ENCODE measurements around the gene YTHDC1.
"Not testable (repeated sequence)": the region's sequence is repeated elsewhere in the genome, so short reads cannot be mapped to it uniquely, and the experiment has no call there.

The YTHDC1 gene

GRCh38 chr4:68287704-68288392 is 62.0 kb downstream of the YTHDC1 start:
- in situ Hi-C loops (cut with MboI; ENCODE audit: low pct_unique_long_range_greater_than_20kb, low sequenced_read_pairs, unreplicated experiment) = no loop called here
- no peak for TF ChIP-seq CTCF (IDR thresholded peaks at IDR 0.05; ENCODE audit: extremely low read depth, insufficient read depth, missing control alignments)
- no peak for DNase-seq (ENCODE audit: low spot score)

GRCh38 chr4:68283714-68284113 is 66.2 kb downstream of the YTHDC1 start:
- TF ChIP-seq CTCF (IDR thresholded peaks at IDR 0.05; ENCODE audit: extremely low read depth, insufficient read depth, missing control alignments) = no peak
- in situ Hi-C loops (cut with MboI; ENCODE audit: low pct_unique_long_range_greater_than_20kb, low sequenced_read_pairs, unreplicated experiment) = no loop called here
- DNase-seq (ENCODE audit: low spot score) = no peak

GRCh38 chr4:68283095-68283494 is 66.8 kb downstream of the YTHDC1 start:
- no peak for DNase-seq (ENCODE audit: low spot score)
- in situ Hi-C loops (cut with MboI; ENCODE audit: low pct_unique_long_range_greater_than_20kb, low sequenced_read_pairs, unreplicated experiment) = no loop called here
- no peak for TF ChIP-seq CTCF (IDR thresholded peaks at IDR 0.05; ENCODE audit: extremely low read depth, insufficient read depth, missing control alignments)

GRCh38 chr4:68281796-68282740 is 67.8 kb downstream of the YTHDC1 start:
- in situ Hi-C loops (cut with MboI; ENCODE audit: low pct_unique_long_range_greater_than_20kb, low sequenced_read_pairs, unreplicated experiment); DNase-seq (ENCODE audit: low spot score): not testable (repeated sequence)

GRCh38 chr4:68278029-68278428 is 71.9 kb downstream of the YTHDC1 start:
- no peak for TF ChIP-seq CTCF (IDR thresholded peaks at IDR 0.05; ENCODE audit: extremely low read depth, insufficient read depth, missing control alignments)
- in situ Hi-C loops (cut with MboI; ENCODE audit: low pct_unique_long_range_greater_than_20kb, low sequenced_read_pairs, unreplicated experiment) = no loop called here
- no peak for DNase-seq (ENCODE audit: low spot score)

GRCh38 chr4:68277627-68278026 is 72.3 kb downstream of the YTHDC1 start:
- in situ Hi-C loops (cut with MboI; ENCODE audit: low pct_unique_long_range_greater_than_20kb, low sequenced_read_pairs, unreplicated experiment) = no loop called here
- DNase-seq (ENCODE audit: low spot score) = no peak
- TF ChIP-seq CTCF (IDR thresholded peaks at IDR 0.05; ENCODE audit: extremely low read depth, insufficient read depth, missing control alignments) = no peak

- no peak for DNase-seq (ENCODE audit: low spot score)
- TF ChIP-seq CTCF (IDR thresholded peaks at IDR 0.05; ENCODE audit: extremely low read depth, insufficient read depth, missing control alignments) = no peak
- in situ Hi-C loops (cut with MboI; ENCODE audit: low pct_unique_long_range_greater_than_20kb, low sequenced_read_pairs, unreplicated experiment) = no loop called here
These were observed 77.0 kb downstream of the YTHDC1 start for GRCh38 chr4:68272860-68273259.
